Activated naive CD8-positive, alpha-beta T cell treated with anti-CD3 and anti-CD28 coated beads, Interleukin-2, amount 50 U/mL, for 24 hours (primary cell): ENCODE results near the gene LINC01488.

Source experiments
- ATAC-seq: fragments of 150-1000 bp; cut with Tn5 transposase; one replicate; pipeline ENCODE4 v1.10.0; 2021
- DNase-seq: peaks from one replicate; pipeline ENCODE4 v3.0.0; 2021
- H3K27ac Mint-ChIP-seq: one replicate; pipeline ENCODE4 v1.8.0; 2021; ENCODE audit warnings: mild to moderate bottlenecking, mixed read lengths
- H3K27me3 Mint-ChIP-seq: one replicate; pipeline ENCODE4 v1.8.0; 2021; ENCODE audit warnings: mixed read lengths
- H3K36me3 Mint-ChIP-seq: one replicate; pipeline ENCODE4 v1.8.0; 2021; ENCODE audit warnings: low read depth, mixed read lengths
- H3K4me1 Mint-ChIP-seq: one replicate; pipeline ENCODE4 v1.8.0; 2021; ENCODE audit warnings: mixed read lengths
- H3K4me3 Mint-ChIP-seq: one replicate; pipeline ENCODE4 v1.8.0; 2021; ENCODE audit warnings: mild to moderate bottlenecking, moderate library complexity, mixed read lengths
- H3K9me3 Mint-ChIP-seq: one replicate; pipeline ENCODE4 v1.8.0; 2021; ENCODE audit warnings: mixed read lengths

LINC01488 gene

DNA sequence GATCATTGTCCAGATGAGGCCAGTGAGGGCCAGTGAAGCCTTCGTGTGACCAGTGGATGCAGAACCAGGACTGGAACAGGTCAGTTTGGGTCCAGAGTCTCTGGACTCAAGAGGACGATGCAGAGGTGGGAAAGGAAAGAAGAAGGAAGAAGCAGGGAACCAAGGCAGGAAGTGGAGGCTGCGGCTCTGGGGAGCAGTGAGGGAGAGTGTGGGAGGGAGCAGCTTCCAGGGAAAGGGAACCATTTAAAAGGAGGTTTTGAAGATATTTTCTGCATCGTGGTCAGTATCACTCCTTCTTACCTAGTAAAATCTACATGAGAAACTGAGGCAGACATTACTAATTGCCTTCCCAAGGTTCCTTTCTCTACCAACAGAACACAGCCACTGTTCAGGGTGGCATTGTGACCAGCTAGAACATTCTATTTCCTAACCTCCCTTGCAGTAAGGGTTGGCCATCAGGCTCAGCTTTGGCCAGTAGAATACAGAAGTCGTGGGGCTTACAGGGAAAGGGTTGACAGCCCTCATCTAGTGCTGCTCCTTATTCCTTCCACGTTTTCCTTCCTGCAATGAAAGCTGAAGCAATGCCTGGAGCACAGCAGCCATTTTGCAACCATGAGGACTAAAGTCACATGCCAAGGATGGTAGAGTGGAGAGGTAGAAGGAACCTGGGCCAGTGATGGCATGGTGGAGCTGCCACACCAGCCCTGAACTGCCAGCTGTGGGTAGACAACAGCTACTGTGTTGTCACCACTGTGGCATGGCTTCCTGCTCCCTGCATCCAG, 29.1 kb upstream of the LINC01488 start:
- no peak for ATAC-seq
- Mint-ChIP-seq H3K4me1 (no peaks in the 10 kb centered on the region), H3K9me3 (peaks cover 5% of the 10 kb centered on the region), H3K27ac (no peak overlapping the region), H3K27me3 (peaks cover 21% of the 10 kb centered on the region), H3K4me3 (no peak overlapping the region), H3K36me3 (no peaks in the 10 kb centered on the region)
- no peak for DNase-seq

GRCh38 chr11:69453151-69453550, 28.3 kb upstream of the LINC01488 start:
- Mint-ChIP-seq H3K9me3 (peaks cover 13% of the 10 kb centered on the region), H3K4me3 (no peak overlapping the region), H3K27me3 (peaks cover 22% of the 10 kb centered on the region), H3K27ac (no peak overlapping the region), H3K36me3 (no peaks in the 10 kb centered on the region), H3K4me1 (no peaks in the 10 kb centered on the region)
- ATAC-seq (no peak), DNase-seq (no peak)

- Mint-ChIP-seq H3K27ac (no peak overlapping the region), H3K36me3 (no peaks in the 10 kb centered on the region), H3K27me3 (peaks cover 21% of the 10 kb centered on the region), H3K4me3 (no peak overlapping the region), H3K9me3 (peaks cover 13% of the 10 kb centered on the region), H3K4me1 (no peaks in the 10 kb centered on the region)
- ATAC-seq (no peak), DNase-seq (no peak)
Measured at GRCh38 chr11:69454018-69454417, 27.4 kb upstream of the LINC01488 start.

DNA sequence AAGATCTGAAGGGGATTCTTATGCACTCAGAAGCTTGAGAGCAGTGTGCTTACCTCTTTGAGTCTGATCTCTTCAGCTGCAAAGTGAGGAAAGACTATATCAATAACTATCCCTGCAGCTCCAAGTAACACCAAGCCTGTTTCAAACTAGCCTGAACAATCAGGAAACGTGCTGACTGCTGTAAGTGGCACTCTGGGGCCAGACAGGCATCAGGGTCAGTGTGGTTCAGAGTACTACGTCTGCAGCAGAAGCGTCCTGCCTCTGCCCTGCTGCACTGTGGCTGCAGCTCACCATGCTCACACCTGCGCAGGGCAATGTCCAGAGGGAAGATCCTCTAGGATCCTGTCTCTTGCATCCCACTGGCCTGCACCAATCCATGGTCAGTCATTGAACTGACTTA, 25.5 kb upstream of the LINC01488 start:
- Mint-ChIP-seq H3K27ac (no peak overlapping the region), H3K9me3 (peaks cover 22% of the 10 kb centered on the region), H3K27me3 (peaks cover 17% of the 10 kb centered on the region), H3K4me3 (no peak overlapping the region), H3K36me3 (peaks cover 2% of the 10 kb centered on the region), H3K4me1 (no peaks in the 10 kb centered on the region)
- DNase-seq (no peak), ATAC-seq (no peak)

DNA sequence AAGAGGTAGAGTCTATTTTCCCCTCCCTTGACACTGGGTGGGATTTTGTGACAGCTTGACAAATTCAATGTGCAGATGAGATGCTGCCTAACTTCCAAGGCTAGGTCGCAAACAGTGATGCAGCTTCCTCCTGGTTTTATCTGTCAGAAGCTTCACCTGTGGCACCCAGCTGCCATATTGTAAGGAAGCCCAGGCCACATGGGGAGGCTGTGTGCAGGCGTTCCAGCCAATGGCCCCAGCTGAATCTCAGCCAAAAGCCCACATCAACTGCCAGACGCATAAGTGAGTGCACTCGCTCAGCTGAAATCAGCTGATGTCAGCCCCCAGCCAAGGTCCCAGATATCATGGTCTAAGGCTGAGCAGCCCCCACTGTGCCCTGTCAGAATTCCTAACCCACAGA, 24.8 kb upstream of the LINC01488 start:
- H3K4me1 Mint-ChIP-seq: no peaks in the 10 kb centered on the region
- H3K27ac Mint-ChIP-seq: no peak overlapping the region
- H3K4me3 Mint-ChIP-seq: no peak overlapping the region
- DNase-seq: no peak
- ATAC-seq: no peak
- peaks cover 2% of the 10 kb centered on the region for H3K36me3 Mint-ChIP-seq
- H3K27me3 Mint-ChIP-seq: peaks cover 16% of the 10 kb centered on the region
- peaks cover 27% of the 10 kb centered on the region for H3K9me3 Mint-ChIP-seq

GRCh38 chr11:69459848-69460539, 21.5 kb upstream of the LINC01488 start:
- peaks cover 20% of the 10 kb centered on the region for H3K27me3 Mint-ChIP-seq
- no peak for DNase-seq
- peaks cover 2% of the 10 kb centered on the region for H3K36me3 Mint-ChIP-seq

GRCh38 chr11:69460540-69461257, 20.8 kb upstream of the LINC01488 start:
- no peaks in the 10 kb centered on the region for H3K4me1 Mint-ChIP-seq
- ATAC-seq (no peak), DNase-seq (no peak)
- H3K4me3 Mint-ChIP-seq: no peak overlapping the region
- H3K27me3 Mint-ChIP-seq: peaks cover 20% of the 10 kb centered on the region
- no peak overlapping the region for H3K27ac Mint-ChIP-seq
- H3K9me3 Mint-ChIP-seq: peaks cover 27% of the 10 kb centered on the region
- H3K36me3 Mint-ChIP-seq: peaks cover 2% of the 10 kb centered on the region

More at GRCh38 chr11:69459848-69460539, 21.5 kb upstream of the LINC01488 start:
- ATAC-seq: no peak
- Mint-ChIP-seq H3K4me1 (no peaks in the 10 kb centered on the region), H3K9me3 (peaks cover 27% of the 10 kb centered on the region), H3K27ac (no peak overlapping the region), H3K4me3 (no peak overlapping the region)

DNA sequence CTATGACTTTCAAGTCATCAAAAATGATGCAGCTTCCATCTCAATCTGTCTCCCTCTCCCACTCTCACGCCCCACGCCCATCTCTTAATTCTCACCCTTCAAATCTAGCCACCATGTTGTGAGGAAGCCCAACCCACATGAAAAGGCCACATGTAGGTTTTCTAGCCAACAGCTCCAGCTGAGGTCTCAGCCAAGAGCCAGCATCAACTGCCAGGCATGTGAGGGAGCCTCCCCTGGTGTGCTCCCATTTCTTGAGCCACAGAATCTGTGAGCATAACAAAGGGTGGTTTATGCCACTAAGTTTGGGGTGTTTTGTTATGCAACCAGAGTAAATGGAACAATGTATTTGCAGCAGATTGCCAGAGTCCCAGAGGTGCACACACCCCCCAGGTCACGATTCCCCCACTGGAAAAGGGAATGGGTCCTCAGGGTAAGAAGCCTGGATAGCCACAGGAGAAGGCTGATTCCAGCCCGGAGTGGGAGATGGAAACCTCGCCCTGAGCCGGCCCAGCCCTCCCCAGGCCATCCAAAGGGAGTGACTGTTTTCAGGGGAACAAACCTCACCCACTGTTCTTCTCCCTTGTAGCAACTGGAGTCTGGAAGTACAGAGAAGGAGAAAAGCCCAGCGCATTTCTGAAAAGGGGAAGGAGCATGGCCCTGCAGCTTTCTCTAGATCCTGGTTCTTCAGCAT, 20.0 kb upstream of the LINC01488 start:
- peaks cover 27% of the 10 kb centered on the region for H3K9me3 Mint-ChIP-seq
- no peak overlapping the region for H3K4me3 Mint-ChIP-seq
- H3K36me3 Mint-ChIP-seq: peaks cover 2% of the 10 kb centered on the region
- H3K27ac Mint-ChIP-seq: no peak overlapping the region
- no peak for ATAC-seq
- DNase-seq: no peak
- H3K27me3 Mint-ChIP-seq: peaks cover 20% of the 10 kb centered on the region
- no peaks in the 10 kb centered on the region for H3K4me1 Mint-ChIP-seq

GRCh38 chr11:69462106-69462951, 19.1 kb upstream of the LINC01488 start:
- no peak for DNase-seq
- H3K4me1 Mint-ChIP-seq: no peaks in the 10 kb centered on the region
- H3K27me3 Mint-ChIP-seq: peaks cover 20% of the 10 kb centered on the region
- H3K9me3 Mint-ChIP-seq: peaks cover 22% of the 10 kb centered on the region
- no peak for ATAC-seq
- no peak overlapping the region for H3K27ac Mint-ChIP-seq
- H3K4me3 Mint-ChIP-seq: no peak overlapping the region
- H3K36me3 Mint-ChIP-seq: peaks cover 2% of the 10 kb centered on the region

GRCh38 chr11:69463181-69463994, 18.1 kb upstream of the LINC01488 start:
- Mint-ChIP-seq H3K27ac (no peak overlapping the region), H3K27me3 (peaks cover 18% of the 10 kb centered on the region), H3K4me1 (peaks cover 3% of the 10 kb centered on the region), H3K36me3 (peaks cover 2% of the 10 kb centered on the region), H3K4me3 (no peak overlapping the region), H3K9me3 (peaks cover 14% of the 10 kb centered on the region)
- DNase-seq (no peak), ATAC-seq (no peak)

- peaks cover 14% of the 10 kb centered on the region for H3K9me3 Mint-ChIP-seq
- DNase-seq: no peak
- H3K27ac Mint-ChIP-seq: no peak overlapping the region
- ATAC-seq: no peak
- peaks cover 3% of the 10 kb centered on the region for H3K4me1 Mint-ChIP-seq
- H3K4me3 Mint-ChIP-seq: no peak overlapping the region
- H3K36me3 Mint-ChIP-seq: peaks cover 2% of the 10 kb centered on the region
- peaks cover 18% of the 10 kb centered on the region for H3K27me3 Mint-ChIP-seq
Measured at GRCh38 chr11:69463995-69464960, 17.2 kb upstream of the LINC01488 start.

GRCh38 chr11:69465236-69466000, 16.0 kb upstream of the LINC01488 start:
- Mint-ChIP-seq H3K4me3 (no peak overlapping the region), H3K4me1 (peaks cover 3% of the 10 kb centered on the region), H3K27me3 (peaks cover 15% of the 10 kb centered on the region), H3K27ac (no peak overlapping the region), H3K9me3 (peaks cover 10% of the 10 kb centered on the region), H3K36me3 (peaks cover 2% of the 10 kb centered on the region)
- ATAC-seq: no peak
- no peak for DNase-seq
